ENCODE data around the gene KIAA1143.

DNA sequence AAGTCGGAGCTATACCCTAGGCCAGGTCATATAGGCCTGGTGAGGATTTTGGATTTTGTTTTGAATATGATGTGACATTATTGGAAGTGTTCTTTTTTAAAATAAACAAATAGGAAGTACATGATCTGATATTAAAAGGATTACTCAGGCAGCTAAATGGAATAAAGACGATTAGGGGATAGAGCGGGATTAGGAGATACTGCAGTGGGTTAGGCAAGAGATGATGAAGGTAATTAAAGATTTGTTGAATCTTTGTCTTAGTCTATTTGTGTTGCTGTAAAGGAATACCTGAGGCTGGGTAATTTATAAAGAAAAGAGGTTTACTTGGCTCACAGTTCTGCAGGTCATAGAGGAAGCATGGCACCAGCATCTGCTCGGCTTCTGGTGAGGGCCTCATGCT, 21.5 kb upstream of the KIAA1143 start:
- TF ChIP-seq, protein P1, sequence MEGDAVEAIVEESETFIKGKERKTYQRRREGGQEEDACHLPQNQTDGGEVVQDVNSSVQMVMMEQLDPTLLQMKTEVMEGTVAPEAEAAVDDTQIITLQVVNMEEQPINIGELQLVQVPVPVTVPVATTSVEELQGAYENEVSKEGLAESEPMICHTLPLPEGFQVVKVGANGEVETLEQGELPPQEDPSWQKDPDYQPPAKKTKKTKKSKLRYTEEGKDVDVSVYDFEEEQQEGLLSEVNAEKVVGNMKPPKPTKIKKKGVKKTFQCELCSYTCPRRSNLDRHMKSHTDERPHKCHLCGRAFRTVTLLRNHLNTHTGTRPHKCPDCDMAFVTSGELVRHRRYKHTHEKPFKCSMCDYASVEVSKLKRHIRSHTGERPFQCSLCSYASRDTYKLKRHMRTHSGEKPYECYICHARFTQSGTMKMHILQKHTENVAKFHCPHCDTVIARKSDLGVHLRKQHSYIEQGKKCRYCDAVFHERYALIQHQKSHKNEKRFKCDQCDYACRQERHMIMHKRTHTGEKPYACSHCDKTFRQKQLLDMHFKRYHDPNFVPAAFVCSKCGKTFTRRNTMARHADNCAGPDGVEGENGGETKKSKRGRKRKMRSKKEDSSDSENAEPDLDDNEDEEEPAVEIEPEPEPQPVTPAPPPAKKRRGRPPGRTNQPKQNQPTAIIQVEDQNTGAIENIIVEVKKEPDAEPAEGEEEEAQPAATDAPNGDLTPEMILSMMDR (conservative IDR thresholded peaks at IDR 0.05; ENCODE audit: low read depth, low read length): no peak
- no peak for TF ChIP-seq EZH2 (IDR thresholded peaks at IDR 0.05; ENCODE audit: low read length, unreplicated experiment)

All from PC-3 (cell line).